ENCODE data around the gene TUBG1.

- TF ChIP-seq FOXA1 (IDR thresholded peaks at IDR 0.05; ENCODE audit: borderline replicate concordance), result no peak
- no peak for TF ChIP-seq MAX (CRISPR knock-in tag; IDR thresholded peaks at IDR 0.05)
Observed at GRCh38 chr17:42571435-42572225, 37.9 kb upstream of the TUBG1 start.
